ENCODE data around the gene TMEM217.

TMEM217 gene

DNA sequence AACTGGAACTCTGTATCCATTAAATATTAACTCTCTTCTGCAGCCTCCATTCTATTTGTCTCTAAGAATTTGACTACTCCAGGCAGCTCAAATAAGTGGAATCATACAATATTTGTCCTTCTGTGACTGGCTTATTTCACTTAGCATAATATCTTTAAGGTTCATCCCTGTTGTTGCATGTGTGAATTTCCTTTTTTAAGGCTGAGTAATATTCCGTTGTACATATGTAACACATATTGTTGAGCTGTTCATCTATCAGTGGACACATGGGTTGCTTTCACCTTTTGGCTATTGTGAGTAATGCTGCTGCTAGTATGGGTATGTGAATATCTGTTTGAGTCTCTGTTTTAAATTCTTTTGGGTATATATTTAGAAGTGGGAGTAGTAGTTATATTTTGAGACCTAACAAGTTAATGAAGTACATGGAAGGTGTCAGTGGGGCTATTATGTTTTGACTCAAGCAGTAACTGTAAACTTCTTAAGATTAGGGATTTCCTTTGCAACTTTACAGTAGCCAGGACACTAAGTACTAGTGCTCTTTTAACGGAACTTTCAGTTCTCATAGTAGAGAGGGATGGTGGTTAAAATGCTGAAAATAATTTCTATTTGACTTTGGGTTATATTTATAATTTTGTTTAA, 29.7 kb upstream of the TMEM217 start:
- Mint-ChIP-seq H3K27ac (no peak overlapping the region), H3K4me1 (ENCODE audit: low read depth) (peaks cover 47% of the 10 kb centered on the region), H3K36me3 (ENCODE audit: low read depth) (peaks cover 58% of the 10 kb centered on the region), H3K4me3 (no peak overlapping the region), H3K9me3 (no peaks in the 10 kb centered on the region), H3K27me3 (ENCODE audit: low read depth) (no peaks in the 10 kb centered on the region)

GRCh38 chr6:37285861-37286311, 27.9 kb upstream of the TMEM217 start:
- Mint-ChIP-seq H3K9me3 (no peaks in the 10 kb centered on the region), H3K27ac (no peak overlapping the region), H3K27me3 (ENCODE audit: low read depth) (no peaks in the 10 kb centered on the region), H3K4me1 (ENCODE audit: low read depth) (peaks cover 50% of the 10 kb centered on the region), H3K36me3 (ENCODE audit: low read depth) (peaks cover 53% of the 10 kb centered on the region), H3K4me3 (no peak overlapping the region)

DNA sequence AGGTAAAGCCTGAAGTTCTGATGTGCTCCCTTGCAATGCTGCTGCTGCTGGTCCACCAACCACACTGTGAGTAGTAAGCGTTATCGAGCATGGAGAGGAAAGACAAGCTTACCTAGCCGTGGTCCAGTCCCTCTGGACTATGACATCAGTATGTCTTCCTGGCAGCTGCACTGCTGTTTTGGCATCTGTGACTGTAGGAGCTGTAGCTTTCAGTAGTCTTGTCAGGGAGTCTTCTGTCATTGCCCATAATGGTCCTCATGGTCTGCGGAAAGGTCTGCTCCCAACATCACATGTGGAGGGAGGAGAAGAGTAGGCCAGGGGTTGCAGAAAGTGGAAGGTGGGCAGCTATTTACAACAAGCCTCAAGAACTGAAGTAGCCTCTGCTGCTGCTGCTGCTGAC, 26.8 kb upstream of the TMEM217 start:
- no peaks in the 10 kb centered on the region for H3K9me3 Mint-ChIP-seq
- H3K4me3 Mint-ChIP-seq: no peak overlapping the region
- H3K36me3 Mint-ChIP-seq (ENCODE audit: low read depth): peaks cover 55% of the 10 kb centered on the region
- H3K4me1 Mint-ChIP-seq (ENCODE audit: low read depth): peaks cover 58% of the 10 kb centered on the region
- H3K27me3 Mint-ChIP-seq (ENCODE audit: low read depth): no peaks in the 10 kb centered on the region
- peak overlapping the region; percentile 19 for H3K27ac Mint-ChIP-seq

DNA sequence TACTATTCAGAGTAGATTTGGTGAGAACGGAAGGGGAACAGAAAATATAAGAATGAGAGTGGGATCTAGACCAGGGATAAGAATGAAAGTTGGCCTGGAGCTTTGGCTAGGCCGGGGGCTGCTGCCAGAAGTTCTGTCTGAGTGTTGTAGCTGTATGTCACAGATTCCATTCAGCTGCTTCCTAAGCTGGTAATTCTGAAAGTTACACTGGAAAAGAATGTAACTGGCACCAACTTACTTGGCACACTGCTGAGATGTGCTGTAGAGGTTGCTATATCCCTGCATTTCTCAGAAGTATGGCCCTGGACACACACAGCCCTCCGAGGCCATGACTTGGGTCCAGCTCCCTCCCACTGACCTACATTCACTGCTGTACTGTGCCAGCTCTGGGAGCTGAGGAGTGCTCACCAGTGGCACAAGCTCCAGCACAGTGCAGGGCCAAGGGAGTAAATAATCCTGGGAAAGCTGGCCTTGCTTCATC, 25.8 kb upstream of the TMEM217 start:
- Mint-ChIP-seq H3K36me3 (ENCODE audit: low read depth) (peaks cover 57% of the 10 kb centered on the region), H3K27me3 (ENCODE audit: low read depth) (no peaks in the 10 kb centered on the region), H3K4me3 (no peak overlapping the region), H3K27ac (no peak overlapping the region), H3K9me3 (no peaks in the 10 kb centered on the region), H3K4me1 (ENCODE audit: low read depth) (peaks cover 59% of the 10 kb centered on the region)

- Mint-ChIP-seq H3K4me3 (no peak overlapping the region), H3K9me3 (no peaks in the 10 kb centered on the region), H3K27ac (no peak overlapping the region), H3K4me1 (ENCODE audit: low read depth) (peaks cover 60% of the 10 kb centered on the region), H3K36me3 (ENCODE audit: low read depth) (peaks cover 58% of the 10 kb centered on the region), H3K27me3 (ENCODE audit: low read depth) (no peaks in the 10 kb centered on the region)
Measured at GRCh38 chr6:37283268-37283667, 25.3 kb upstream of the TMEM217 start.

- H3K36me3 Mint-ChIP-seq (ENCODE audit: low read depth): peaks cover 54% of the 10 kb centered on the region
- no peaks in the 10 kb centered on the region for H3K27me3 Mint-ChIP-seq (ENCODE audit: low read depth)
- peak overlapping the region; percentile 72 for H3K27ac Mint-ChIP-seq
- peaks cover 58% of the 10 kb centered on the region for H3K4me1 Mint-ChIP-seq (ENCODE audit: low read depth)
- H3K9me3 Mint-ChIP-seq: no peaks in the 10 kb centered on the region
- peak overlapping the region; percentile 57 for H3K4me3 Mint-ChIP-seq
Measured at GRCh38 chr6:37282371-37282770, 24.4 kb upstream of the TMEM217 start.

DNA sequence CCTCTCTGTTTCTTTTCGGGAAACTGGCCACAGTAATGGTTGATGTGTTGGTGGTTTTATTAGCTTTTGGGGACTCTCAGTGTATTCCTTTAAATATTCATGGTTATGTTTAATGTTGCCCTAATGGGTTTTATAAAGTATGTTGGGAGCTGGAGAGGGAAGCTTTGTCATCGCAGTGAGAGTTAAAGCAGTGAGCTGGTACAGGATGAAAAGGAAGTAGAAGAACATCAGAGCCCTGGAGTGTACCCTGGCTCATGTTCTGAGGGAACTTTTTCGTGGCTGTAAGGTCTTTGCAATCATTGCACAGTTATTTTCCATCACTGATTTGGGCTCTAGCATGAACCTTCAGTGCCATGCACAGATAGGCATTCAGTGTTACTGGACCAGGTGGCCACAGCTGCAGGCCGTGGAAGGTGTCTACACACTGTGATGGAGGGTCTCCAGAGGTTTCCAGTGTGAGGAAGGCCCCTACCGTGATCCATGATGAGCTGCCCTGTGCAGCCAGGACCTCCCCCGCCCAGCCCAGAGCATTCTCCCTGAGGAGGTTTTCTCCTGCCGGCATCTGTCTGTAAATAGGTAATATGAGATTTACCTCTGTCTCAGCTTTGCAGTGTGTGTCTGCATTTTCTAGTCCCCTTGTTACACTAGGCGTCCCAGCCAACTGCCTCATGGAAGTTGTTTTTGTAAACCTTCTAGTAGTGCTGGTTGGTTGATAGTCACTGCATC, 22.4 kb upstream of the TMEM217 start:
- H3K4me3 Mint-ChIP-seq: no peak overlapping the region
- H3K4me1 Mint-ChIP-seq (ENCODE audit: low read depth): peaks cover 72% of the 10 kb centered on the region
- H3K27me3 Mint-ChIP-seq (ENCODE audit: low read depth): no peaks in the 10 kb centered on the region
- H3K9me3 Mint-ChIP-seq: no peaks in the 10 kb centered on the region
- peak overlapping the region; percentile 79 for H3K27ac Mint-ChIP-seq
- H3K36me3 Mint-ChIP-seq (ENCODE audit: low read depth): peaks cover 51% of the 10 kb centered on the region

DNA sequence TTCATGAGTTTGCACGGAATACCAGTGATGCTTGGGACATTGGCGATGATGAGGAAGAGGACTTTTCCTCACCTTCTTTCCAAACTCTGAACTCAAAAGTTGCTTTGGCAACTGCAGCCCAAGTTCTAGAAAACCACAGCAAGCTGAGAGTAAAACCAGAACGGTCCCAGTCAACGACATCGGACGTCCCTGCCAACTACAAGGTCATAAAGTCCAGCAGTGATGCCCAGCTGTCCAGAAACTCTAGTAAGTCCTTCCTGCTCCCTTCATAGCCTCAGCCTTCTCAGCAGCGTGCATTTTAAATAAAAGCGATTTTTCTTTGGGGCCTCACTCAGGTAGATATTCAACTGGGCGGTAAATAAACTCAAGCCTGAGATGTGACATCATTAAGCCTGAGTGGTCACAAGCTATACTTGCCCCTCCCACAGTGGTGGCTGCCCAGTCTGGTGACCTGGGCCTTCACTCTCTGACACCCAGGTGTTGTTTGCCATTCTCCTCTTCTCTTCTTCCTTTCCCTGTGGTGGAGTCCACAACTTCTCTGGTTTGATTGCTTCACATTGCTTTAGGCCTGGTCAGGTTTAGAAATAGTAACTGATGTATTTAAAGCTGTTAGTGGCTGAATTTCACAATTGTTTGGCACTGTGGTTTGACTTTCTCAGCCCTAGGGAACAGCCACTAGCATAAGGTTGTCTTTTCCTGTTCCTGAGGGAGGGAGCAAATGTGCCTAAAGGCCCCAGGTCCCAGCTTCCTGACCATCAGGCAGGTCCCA, 21.6 kb upstream of the TMEM217 start:
- Mint-ChIP-seq H3K27ac (peak overlapping the region; percentile 79), H3K4me3 (no peak overlapping the region), H3K27me3 (ENCODE audit: low read depth) (no peaks in the 10 kb centered on the region), H3K36me3 (ENCODE audit: low read depth) (peaks cover 51% of the 10 kb centered on the region), H3K4me1 (ENCODE audit: low read depth) (peaks cover 77% of the 10 kb centered on the region), H3K9me3 (no peaks in the 10 kb centered on the region)

DNA sequence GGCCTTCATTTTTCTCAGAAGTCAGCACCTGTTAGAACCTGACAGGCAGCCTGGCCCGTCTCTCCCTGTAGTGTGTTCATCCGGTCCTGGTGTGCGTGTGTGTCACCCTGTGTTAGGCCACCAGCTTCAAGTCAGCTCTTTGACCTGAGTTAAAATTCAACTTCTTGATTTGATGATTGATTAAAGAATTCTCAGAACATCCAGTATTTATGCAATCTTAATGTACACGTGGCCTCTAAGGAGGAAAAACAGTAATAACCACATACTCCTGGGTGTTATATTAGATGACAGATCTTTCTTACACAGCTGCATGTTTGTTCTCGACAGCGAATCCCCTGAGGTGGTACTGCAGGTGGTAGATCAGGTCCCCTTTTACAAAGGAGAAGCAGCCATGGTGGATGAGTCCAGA, 19.1 kb upstream of the TMEM217 start:
- Mint-ChIP-seq H3K27me3 (ENCODE audit: low read depth) (no peaks in the 10 kb centered on the region), H3K4me1 (ENCODE audit: low read depth) (peaks cover 83% of the 10 kb centered on the region), H3K36me3 (ENCODE audit: low read depth) (peaks cover 33% of the 10 kb centered on the region), H3K9me3 (no peaks in the 10 kb centered on the region), H3K4me3 (peak overlapping the region; percentile 33), H3K27ac (peak overlapping the region; percentile 83)

- peaks cover 31% of the 10 kb centered on the region for H3K36me3 Mint-ChIP-seq (ENCODE audit: low read depth)
- H3K27ac Mint-ChIP-seq: peak overlapping the region; percentile 16
- peaks cover 74% of the 10 kb centered on the region for H3K4me1 Mint-ChIP-seq (ENCODE audit: low read depth)
- H3K9me3 Mint-ChIP-seq: no peaks in the 10 kb centered on the region
- peak overlapping the region; percentile 11 for H3K4me3 Mint-ChIP-seq
- no peaks in the 10 kb centered on the region for H3K27me3 Mint-ChIP-seq (ENCODE audit: low read depth)
Measured at GRCh38 chr6:37275350-37275749, 17.4 kb upstream of the TMEM217 start.

GRCh38 chr6:37273690-37274089, 15.7 kb upstream of the TMEM217 start:
- Mint-ChIP-seq H3K36me3 (ENCODE audit: low read depth) (peaks cover 29% of the 10 kb centered on the region), H3K4me3 (peak overlapping the region; percentile 36), H3K27ac (peak overlapping the region; percentile 73), H3K4me1 (ENCODE audit: low read depth) (peaks cover 58% of the 10 kb centered on the region), H3K9me3 (no peaks in the 10 kb centered on the region), H3K27me3 (ENCODE audit: low read depth) (no peaks in the 10 kb centered on the region)

DNA sequence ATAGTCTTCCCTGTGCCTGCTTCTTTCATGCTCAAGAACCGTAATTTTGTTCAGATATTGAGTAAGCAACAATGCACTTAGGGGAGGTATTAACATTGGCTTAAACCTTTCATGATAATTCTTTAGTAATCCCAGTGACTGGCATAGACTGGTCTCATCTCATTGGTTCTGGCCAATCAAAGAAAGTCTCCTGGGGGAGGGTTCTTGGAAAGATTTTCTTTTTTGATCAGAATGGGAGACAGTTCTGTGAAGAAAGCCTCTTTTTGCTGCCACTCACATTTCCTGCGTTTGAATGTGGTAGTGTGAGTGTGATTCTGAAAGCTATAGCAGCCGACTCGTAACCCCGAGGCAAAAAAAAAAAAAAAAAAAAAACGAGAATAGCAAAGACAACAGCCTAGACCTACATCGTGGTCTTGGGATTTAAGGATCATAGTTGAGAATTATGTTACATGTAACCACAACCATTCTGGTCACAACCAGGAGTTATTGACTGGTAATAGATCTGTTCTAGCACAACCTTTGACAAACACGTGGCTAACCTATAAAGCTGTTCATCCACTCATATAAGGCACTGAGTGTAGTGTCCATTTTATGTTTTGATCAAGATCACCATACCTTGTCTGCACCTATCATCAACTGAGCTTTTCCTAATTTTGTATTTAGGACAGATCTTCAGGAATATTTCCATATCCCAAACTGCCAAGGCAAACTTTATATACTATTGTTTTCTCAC, 15.1 kb upstream of the TMEM217 start:
- no peaks in the 10 kb centered on the region for H3K9me3 Mint-ChIP-seq
- no peaks in the 10 kb centered on the region for H3K27me3 Mint-ChIP-seq (ENCODE audit: low read depth)
- peak overlapping the region; percentile 36 for H3K4me3 Mint-ChIP-seq
- peak overlapping the region; percentile 73 for H3K27ac Mint-ChIP-seq
- H3K36me3 Mint-ChIP-seq (ENCODE audit: low read depth): peaks cover 33% of the 10 kb centered on the region
- peaks cover 60% of the 10 kb centered on the region for H3K4me1 Mint-ChIP-seq (ENCODE audit: low read depth)

GRCh38 chr6:37269105-37269504, 11.2 kb upstream of the TMEM217 start:
- no peaks in the 10 kb centered on the region for H3K9me3 Mint-ChIP-seq
- peaks cover 51% of the 10 kb centered on the region for H3K4me1 Mint-ChIP-seq (ENCODE audit: low read depth)
- H3K4me3 Mint-ChIP-seq: no peak overlapping the region
- H3K27ac Mint-ChIP-seq: no peak overlapping the region
- peaks cover 31% of the 10 kb centered on the region for H3K36me3 Mint-ChIP-seq (ENCODE audit: low read depth)
- H3K27me3 Mint-ChIP-seq (ENCODE audit: low read depth): no peaks in the 10 kb centered on the region

GRCh38 chr6:37265860-37266259, 7.9 kb upstream of the TMEM217 start:
- Mint-ChIP-seq H3K27ac (no peak overlapping the region), H3K36me3 (ENCODE audit: low read depth) (peaks cover 44% of the 10 kb centered on the region), H3K4me1 (ENCODE audit: low read depth) (peaks cover 50% of the 10 kb centered on the region), H3K27me3 (ENCODE audit: low read depth) (no peaks in the 10 kb centered on the region), H3K9me3 (no peaks in the 10 kb centered on the region), H3K4me3 (no peak overlapping the region)
